GM23338 (cell line): Measurements from ENCODE around the gene HPGD.

Experiments
- CREB1 ChIP-seq: fragments of 250-450 bp; sonication (Bioruptor Pico); IDR thresholded peaks from 2 replicates; pipeline ENCODE4 v1.5.0; 2020; ENCODE audit warnings: low read depth, mild to moderate bottlenecking, moderate library complexity
- CTCF ChIP-seq, 2 experiments: fragments of 200-600 bp in 1 of 2; sonication (generic) in 1 of 2; conservative IDR thresholded peaks; 2 replicates each; pipeline versions ENCODE4 v1.5.1 to v1.6.1; 2016 to 2017; ENCODE audit warnings: antibody characterized with exemption in 2 of 2, low read depth in 2 of 2, mild to moderate bottlenecking in 2 of 2, moderate library complexity in 1 of 2
- EZH2 ChIP-seq: fragments of 200-600 bp; sonication (generic); IDR thresholded peaks from one replicate; pipeline ENCODE4 v1.8.0; 2017; ENCODE audit warnings: antibody characterized with exemption, mild to moderate bottlenecking, low read depth; ENCODE audit not compliant: unreplicated experiment
- EZH2phosphoT487 ChIP-seq: fragments of 200-600 bp; sonication (generic); IDR thresholded peaks from one replicate; pipeline ENCODE4 v1.8.1; 2018; ENCODE audit warnings: antibody characterized with exemption; ENCODE audit not compliant: unreplicated experiment
- JUNB ChIP-seq: IDR thresholded peaks from one replicate; pipeline ENCODE4 v1.6.1; 2016; ENCODE audit warnings: antibody characterized with exemption; ENCODE audit not compliant: unreplicated experiment
- NANOG ChIP-seq: IDR thresholded peaks from 2 replicates; pipeline ENCODE4 v1.6.1; 2016; ENCODE audit warnings: antibody characterized with exemption, borderline replicate concordance
- POLR2AphosphoS5 ChIP-seq: IDR thresholded peaks from 2 replicates; pipeline ENCODE4 v1.6.1; 2016; ENCODE audit warnings: antibody characterized with exemption, low read depth
- ZNF114 ChIP-seq: fragments of 250-450 bp; sonication (Bioruptor Pico); IDR thresholded peaks from 2 replicates; pipeline ENCODE4 v1.5.0; 2020; ENCODE audit warnings: mild to moderate bottlenecking, moderate library complexity
- TF ChIP-seq, protein P1 (sequence below): IDR thresholded peaks from one replicate; pipeline ENCODE4 v1.6.1; 2018; ENCODE audit warnings: antibody characterized with exemption; ENCODE audit not compliant: unreplicated experiment
- TF ChIP-seq, protein P2 (sequence below): IDR thresholded peaks from 2 replicates; pipeline ENCODE4 v1.6.1; 2016; ENCODE audit warnings: antibody characterized with exemption

- no peak for TF ChIP-seq EZH2
- TF ChIP-seq CTCF (conservative IDR thresholded peaks at IDR 0.05; ENCODE audit: low read depth in 2 of 2): no peak
- no peak for TF ChIP-seq POLR2AphosphoS5
- TF ChIP-seq, protein P1, sequence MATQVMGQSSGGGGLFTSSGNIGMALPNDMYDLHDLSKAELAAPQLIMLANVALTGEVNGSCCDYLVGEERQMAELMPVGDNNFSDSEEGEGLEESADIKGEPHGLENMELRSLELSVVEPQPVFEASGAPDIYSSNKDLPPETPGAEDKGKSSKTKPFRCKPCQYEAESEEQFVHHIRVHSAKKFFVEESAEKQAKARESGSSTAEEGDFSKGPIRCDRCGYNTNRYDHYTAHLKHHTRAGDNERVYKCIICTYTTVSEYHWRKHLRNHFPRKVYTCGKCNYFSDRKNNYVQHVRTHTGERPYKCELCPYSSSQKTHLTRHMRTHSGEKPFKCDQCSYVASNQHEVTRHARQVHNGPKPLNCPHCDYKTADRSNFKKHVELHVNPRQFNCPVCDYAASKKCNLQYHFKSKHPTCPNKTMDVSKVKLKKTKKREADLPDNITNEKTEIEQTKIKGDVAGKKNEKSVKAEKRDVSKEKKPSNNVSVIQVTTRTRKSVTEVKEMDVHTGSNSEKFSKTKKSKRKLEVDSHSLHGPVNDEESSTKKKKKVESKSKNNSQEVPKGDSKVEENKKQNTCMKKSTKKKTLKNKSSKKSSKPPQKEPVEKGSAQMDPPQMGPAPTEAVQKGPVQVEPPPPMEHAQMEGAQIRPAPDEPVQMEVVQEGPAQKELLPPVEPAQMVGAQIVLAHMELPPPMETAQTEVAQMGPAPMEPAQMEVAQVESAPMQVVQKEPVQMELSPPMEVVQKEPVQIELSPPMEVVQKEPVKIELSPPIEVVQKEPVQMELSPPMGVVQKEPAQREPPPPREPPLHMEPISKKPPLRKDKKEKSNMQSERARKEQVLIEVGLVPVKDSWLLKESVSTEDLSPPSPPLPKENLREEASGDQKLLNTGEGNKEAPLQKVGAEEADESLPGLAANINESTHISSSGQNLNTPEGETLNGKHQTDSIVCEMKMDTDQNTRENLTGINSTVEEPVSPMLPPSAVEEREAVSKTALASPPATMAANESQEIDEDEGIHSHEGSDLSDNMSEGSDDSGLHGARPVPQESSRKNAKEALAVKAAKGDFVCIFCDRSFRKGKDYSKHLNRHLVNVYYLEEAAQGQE: no peak
- TF ChIP-seq JUNB: no peak
- TF ChIP-seq, protein P2, sequence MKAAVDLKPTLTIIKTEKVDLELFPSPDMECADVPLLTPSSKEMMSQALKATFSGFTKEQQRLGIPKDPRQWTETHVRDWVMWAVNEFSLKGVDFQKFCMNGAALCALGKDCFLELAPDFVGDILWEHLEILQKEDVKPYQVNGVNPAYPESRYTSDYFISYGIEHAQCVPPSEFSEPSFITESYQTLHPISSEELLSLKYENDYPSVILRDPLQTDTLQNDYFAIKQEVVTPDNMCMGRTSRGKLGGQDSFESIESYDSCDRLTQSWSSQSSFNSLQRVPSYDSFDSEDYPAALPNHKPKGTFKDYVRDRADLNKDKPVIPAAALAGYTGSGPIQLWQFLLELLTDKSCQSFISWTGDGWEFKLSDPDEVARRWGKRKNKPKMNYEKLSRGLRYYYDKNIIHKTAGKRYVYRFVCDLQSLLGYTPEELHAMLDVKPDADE: no peak
- TF ChIP-seq NANOG: no peak
- TF ChIP-seq CREB1 (CRISPR knock-in tag): no peak
- TF ChIP-seq EZH2phosphoT487: no peak
- TF ChIP-seq ZNF114 (CRISPR knock-in tag): no peak
Measured at GRCh38 chr4:174537634-174538033, 15.3 kb upstream of the HPGD start.
